Epithelial cell of prostate (primary cell): ENCODE data around the gene RNLS.
"Not testable (repeated sequence)": the region's sequence is repeated elsewhere in the genome, so short reads cannot be mapped to it uniquely, and the experiment has no call there.

Source experiments
- DNase-seq: peaks from one replicate; pipeline ENCODE4 v3.0.0-alpha.2; 2011; ENCODE audit warnings: low read depth, low spot score
- H3K27ac ChIP-seq: fragments of 450-650 bp; 2 replicates; pipeline ENCODE4 v1.5.1; 2017; ENCODE audit warnings: mild to moderate bottlenecking

Gene RNLS

DNA sequence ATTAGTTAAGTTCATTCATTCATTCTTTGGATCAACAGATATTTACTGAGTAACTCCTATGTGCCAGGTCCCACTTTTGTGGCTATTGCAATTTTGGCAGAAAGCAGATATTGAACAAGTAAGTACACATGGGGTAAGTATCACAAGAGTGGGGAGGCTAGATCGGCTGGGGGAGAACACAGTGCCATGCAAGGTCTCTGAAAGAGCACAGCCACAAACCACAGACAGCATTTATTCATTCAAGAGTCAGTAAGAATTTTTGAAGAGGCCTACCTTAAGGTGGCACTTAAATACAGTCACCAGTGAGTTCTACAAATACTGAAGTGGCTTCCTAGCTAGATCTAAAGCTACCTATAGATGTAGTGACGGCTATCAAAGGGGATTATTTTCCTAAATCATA, 304.2 kb downstream of the RNLS start:
- no peak for DNase-seq
- no peak overlapping the region for H3K27ac ChIP-seq

DNA sequence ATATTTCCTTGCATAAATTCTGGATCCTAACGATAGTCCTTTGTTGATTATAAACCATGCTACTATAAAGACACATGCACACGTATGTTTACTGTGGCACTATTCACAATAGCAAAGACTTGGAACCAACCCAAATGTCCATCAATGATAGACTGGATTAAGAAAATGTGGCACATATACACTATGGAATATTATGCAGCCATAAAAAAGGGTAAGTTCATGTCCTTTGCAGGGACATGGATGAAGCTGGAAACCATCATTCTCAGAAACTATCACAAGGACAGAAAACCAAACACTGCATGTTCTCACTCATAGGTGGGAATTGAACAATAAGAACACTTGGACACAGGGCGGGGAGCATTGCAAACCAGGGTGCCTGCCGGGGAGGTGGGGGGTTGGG, 306.2 kb downstream of the RNLS start:
- not testable (repeated sequence) for DNase-seq, H3K27ac ChIP-seq

DNA sequence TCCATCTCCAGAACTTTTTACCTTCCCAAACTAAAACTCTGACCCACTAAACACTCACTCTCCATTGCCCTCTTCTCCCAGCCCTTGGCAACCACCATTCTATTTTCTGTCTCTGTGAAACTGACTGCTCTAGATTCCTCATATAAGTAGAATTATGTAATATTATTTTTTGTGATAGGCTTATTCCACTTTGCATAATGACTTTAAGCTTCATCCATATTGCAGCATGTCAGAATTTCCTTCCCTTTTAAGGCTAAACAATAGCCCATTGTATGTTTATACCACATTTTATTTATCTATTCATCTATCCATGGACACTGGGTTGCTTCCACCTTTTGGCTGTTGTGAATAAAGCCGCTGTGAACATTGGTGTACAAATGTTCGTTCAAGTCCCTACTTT, 308.8 kb downstream of the RNLS start:
- no peak for DNase-seq
- H3K27ac ChIP-seq, result no peak overlapping the region

DNA sequence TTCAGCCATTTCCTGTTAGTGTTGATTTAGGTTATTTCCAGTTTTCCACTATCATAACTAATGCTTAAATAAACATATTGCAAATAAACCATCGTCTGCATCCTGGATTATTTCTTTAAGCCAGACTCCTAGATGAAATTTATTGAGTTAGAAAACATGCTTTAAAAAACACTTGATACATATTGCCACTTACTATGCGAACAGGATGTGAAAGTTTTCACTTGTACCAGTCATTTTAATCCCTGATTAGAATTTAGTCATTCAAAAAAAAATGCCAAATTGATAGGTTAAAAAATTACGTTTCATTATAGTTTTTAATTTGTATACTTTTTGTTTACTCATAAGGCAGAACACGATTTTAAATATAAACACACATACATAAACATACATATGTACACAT, 309.6 kb downstream of the RNLS start:
- no peak overlapping the region for H3K27ac ChIP-seq

DNA sequence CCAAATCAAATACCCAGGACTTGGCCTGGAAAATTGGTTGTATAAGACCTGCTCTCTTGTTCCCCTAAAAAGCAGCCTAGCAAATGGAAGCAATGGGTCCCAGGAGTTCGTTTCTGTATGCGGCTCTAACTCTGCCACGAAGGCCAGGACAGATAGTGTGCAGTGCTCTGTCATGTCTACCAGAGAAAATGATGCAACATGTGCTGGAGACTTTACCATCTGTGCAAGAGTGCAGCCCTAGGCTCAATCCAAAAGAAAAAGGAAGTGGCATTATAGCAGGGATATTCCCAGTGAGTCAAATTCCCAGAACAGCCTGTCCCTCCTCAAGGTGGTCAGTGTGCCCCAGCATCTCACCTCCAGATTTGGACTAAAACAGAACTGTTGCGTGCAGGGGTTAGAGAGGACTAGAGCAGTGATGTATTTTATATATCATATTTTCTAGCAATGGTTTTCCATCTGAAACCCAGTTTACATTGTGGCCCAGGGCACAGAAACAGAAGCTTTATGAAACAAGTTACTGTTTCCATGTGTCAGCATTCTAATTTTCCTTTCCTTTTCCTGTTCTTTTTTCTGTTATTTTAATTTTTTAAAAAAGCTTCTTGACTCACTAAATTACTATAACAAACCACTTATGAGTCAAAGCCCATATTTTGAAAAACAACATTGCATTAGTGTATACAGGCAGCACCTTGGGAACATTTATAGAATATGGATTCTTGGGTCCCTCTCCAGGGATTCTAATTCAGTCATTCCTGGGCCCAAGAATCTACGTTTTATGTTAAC, 311.2 kb downstream of the RNLS start:
- H3K27ac ChIP-seq, result peak overlapping the region; percentile 9
- DNase-seq, result no peak

More for the DNA sequence above, 309.6 kb downstream of the RNLS start:
- no peak for DNase-seq

DNA sequence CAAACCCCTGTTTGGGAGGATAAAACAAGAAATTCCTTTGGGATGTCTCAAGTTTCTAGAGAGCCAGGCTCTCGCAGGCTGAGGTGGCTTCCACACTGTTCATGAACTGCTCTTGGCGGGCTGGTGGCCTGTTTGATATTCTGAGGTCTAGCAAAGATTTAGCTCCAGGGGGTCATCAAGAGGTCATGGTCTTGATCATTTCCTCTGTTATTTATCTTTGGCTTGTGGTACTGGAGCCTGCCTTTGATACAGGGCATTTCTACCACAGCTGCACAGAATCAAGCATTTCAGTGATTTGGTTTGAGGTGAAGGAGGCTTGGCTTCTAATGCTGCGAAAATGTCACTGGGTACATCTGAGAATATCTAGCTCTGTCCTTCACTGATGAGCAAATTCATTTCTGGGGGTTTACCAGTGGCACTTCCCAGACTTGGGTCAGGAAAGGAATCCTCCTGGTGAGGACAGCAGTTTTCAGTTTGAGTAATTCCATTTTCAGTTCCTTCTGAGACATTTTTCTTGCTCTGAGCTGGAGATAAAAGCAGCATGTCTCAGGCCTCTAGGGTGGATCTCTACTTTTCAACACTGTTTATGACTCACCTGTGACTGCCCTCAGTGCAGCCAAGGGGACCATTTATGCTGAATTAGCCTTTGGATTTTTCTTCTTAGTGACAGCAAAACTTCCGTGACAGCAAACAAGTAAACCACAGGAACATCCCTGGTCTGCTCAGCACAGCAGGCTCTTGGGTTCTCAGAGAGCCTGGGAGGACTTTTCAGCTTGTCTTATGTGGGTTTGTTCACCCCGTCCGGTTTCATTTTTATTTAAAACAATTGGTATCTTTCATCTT, 312.0 kb downstream of the RNLS start:
- peak overlapping the region; percentile 9 for H3K27ac ChIP-seq
- no peak for DNase-seq

DNA sequence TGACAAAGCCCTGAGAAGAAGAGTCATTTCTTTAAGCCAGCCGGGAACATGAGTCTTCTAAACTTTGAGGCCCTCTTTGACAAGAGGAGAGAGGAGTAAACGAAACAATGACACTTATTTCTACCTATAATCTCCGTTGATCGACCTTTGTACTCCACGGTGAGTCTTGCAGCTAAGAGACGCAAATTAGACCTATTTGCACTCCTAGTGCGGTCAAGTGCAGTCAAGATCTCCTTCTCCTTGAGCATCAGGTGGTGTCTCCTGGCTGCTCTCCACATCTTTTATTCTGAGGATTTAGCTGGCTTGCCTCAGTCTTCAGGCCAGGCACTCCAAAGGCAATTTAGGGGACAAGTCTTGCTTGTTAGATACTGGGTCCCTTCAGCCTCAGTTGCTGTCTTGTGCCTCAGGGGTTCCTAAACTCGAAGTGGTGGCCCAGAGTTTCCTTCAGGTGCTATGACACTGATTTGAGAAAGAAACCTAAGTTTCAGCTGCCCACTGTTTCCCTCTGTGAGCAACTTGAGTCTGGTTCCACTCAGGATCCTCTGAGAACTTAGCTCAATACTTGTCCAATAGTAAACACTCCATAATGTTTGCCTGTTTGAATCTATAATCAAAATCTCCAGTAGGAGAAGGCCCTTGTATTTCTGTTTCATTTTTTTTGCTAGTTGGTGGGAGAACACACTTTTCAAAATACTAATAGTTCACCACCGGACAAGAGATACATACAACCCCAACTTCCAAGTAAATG, 312.9 kb downstream of the RNLS start:
- H3K27ac ChIP-seq, result no peak overlapping the region

DNA sequence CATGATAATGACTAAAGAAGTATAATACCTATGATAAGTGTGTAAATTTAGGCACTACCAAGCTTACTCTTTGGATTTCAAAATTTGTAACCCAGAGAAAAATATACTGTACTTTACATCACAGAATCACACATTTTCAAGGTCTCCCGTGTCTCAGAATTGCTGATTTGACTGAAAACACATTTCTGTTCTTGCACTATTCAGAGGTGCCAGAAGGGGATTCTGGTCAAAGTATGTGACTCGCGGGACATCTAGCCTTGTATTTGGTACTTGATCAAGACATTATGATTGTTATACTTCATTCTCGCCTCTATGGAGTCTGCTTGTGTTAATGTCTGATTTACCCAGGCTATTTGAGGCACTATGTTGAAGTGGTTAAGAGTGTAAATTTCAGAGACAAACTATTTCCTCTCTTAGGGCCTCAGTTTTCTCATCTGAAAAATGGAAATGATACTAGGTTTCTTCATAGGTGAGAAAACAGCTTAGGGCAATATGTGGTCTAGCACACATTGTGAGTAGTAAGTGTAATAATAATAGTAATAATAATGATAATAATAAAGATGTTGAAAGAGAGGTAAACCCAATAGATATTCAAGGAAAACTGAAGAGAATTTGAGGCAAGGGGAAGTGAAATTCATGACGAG, 320.4 kb downstream of the RNLS start:
- no peak overlapping the region for H3K27ac ChIP-seq
- no peak for DNase-seq

More for the DNA sequence above, 312.9 kb downstream of the RNLS start:
- DNase-seq, result no peak

DNA sequence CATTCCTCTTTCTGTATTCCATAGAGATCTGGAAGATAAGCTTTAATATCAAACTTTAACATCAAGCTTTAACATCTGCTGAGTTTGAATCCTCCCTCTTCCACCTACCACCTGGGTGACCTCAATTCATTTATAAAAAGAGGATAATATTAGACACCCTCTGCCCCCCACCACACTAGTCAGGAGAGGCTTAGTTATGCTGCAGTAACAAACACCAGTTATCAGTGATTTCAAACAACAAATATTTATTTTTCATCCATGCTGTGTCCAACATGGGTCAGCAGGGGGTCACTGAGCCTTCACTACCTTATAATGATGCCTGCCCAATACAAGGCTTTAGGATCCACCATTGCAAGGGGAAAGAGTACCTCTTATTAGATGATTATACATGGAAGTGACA, 322.0 kb downstream of the RNLS start:
- H3K27ac ChIP-seq, result no peak overlapping the region
- DNase-seq, result no peak

DNA sequence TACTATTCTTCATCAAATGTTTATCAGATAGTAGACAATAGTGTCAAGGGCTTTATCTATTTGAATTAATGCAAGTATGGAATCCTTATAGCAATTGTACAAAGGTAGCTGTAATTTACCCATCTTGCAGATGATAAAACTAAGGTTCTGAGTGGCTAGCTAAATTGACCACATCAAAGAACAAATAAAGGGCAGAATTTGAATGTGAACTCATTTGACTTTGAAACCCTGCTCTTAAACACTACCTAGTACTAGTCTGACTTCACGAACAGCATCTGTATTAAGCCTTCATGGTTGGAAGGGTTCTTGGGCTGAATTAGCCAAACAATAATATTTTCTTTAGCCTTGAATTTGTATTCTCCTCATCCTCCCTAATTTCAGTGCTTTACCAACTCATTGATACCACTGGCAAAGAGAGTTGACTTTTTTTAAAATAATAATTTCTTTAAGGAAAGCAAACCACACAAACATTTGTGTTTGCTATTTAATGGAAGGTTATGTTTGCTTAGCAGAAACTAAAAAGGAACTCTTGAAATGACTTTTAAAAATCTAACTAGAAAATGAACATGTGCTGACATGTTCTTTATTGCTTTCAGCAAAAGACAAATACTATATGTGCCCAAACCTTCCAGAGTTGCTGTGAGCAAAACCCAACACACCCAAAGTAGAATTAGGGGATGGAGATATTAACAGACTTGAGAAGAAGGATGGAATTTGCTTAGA, 322.6 kb downstream of the RNLS start:
- no peak overlapping the region for H3K27ac ChIP-seq
- no peak for DNase-seq

DNA sequence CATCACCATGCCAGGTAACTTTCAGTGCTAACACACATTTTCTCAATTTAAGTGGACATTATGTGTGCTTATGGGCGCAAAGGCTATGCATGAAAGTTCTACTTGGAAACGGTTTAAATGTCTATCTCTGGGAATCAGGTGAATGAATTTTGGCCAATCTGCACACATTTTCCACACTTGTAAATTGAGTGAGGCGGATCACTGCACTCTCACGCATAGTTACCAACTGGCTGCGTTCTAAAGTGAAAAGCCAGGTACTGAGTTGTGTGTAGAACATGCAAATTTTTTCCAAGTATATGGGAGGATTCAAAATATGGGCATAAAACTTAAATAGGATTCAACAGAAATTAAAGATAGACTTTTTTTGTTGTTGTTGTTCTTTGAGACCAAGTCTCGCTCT, 323.7 kb downstream of the RNLS start:
- DNase-seq, result no peak
- H3K27ac ChIP-seq, result no peak overlapping the region

DNA sequence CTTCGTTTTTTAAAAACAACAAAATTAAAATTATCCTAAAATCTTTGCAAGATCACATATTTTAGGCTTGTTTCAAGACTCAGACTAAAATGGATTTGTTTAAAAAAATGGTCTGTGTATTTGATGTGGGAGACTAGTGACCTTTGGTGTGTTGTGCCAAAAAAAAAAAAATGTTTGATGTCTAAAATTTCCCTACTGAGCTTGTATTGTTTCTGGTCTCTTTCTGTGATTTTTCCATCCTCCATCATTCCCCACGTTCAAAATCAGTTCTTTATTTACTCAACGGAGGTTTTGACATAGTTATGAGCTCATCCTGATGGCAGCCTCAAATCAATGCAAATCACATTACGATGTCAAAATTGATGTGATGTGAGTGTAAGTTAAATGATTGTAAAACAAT, 326.2 kb downstream of the RNLS start:
- DNase-seq, result no peak
- H3K27ac ChIP-seq, result no peak overlapping the region

DNA sequence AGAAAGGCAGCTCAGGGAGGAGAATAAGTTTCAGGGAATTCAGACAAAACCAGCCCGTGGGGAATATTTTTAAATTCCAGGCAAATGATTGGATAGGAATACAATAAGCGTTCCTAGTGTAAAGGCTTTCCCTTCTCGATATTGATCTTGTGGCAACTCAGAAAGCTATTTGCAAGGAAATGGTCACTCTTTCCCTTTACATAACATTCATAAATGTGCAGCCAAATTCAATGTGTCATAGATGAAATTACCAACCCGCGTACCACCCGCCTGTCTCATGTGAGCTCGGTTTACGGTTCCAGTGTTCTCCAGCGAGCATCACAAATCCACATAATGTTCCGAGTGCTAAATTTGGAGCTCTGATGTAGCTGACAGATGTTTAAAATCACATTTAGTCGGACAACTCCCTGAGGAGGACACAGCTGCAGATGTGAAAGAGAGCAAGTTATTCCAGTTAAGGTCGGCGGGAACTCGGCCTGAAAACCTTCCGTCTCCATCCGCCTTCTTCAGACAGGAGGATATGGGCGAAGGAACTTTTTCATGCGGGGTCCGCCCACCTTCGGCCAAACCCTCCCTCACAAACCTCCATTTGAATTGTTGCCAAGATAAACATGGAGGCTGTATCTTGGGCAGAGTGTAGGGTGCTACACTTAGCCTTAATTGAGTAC, 327.0 kb downstream of the RNLS start:
- DNase-seq, result no peak

DNA sequence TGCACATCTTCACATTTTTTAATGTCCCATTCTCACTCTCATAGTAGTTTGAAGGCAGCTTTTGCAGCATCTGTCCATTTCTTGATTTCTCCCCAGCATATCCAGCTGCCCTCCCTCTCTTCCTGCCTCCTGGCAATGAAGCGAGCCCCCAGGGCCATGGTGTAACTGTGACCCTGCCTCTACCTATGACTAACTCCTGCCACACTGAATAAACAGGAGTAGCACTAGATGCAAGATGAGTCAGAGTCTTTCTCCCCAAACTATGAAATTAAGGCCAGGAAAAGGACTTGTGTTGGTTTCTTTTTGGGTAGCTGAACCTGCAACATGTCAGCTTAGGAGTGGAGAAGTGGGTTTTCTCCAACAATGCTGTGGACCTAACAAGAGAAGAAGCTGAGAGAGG, 329.0 kb downstream of the RNLS start:
- DNase-seq, result peak; percentile 68
- H3K27ac ChIP-seq, result no peak overlapping the region

More for the DNA sequence above, 327.0 kb downstream of the RNLS start:
- H3K27ac ChIP-seq, result no peak overlapping the region

DNA sequence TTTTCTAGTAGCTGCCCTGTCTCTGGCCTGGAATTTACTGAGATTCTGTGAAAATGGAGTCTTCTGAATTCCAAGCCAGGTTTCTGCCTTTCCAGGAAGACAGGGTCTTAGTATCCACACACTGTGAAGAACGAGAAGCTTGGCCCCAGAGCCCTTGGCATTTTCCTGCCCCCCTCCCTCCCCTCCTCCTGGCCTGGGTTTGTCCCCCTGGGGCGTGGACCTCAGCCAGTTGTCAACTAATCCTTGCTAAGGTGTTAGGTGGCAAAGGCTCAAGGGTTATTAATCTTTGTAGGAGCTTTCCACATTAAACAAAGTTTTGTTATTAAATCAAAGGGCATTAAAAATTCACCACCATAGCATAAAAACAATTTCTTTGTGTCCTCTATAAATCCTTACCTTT, 329.5 kb downstream of the RNLS start:
- DNase-seq, result no peak

DNA sequence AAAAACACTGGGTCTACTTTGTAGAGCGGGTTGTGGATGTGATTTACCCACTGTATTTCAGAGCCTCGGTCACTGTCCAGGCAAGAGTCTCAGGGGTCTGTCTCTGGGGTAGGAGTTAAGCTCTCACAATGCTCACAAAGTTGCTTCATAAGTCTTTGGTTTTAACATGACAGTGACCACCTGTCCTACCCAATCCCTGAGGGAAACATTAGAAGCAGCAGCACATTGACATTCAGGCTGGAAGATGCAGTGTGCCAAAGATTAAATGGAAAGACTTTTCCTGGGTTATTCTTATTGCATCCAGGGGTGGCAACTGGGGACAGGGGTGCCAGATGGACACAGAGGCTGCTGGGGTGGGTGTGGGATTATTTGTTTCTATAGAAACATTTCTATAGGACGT, 330.0 kb downstream of the RNLS start:
- DNase-seq, result no peak

More for the DNA sequence above, 329.5 kb downstream of the RNLS start:
- H3K27ac ChIP-seq, result no peak overlapping the region

DNA sequence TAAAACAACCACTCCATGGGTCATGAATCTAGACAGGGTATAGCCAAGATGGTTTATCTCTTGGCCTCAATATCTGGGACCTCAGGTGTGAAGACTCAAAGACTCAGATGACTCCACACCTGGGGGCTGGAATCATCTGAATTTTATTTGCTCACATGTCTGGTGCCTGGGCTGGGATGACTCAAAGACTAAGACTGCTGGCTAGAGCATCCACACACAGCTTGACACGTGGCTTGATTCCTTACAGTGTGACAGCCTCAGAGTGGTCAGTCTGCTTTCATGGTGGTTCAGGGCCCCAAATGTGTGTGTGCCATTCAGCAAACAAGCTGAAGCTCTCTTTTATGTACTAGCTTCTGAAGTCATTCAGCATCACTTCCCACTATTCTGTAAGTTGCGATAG, 333.7 kb downstream of the RNLS start:
- DNase-seq, result peak; percentile 18
- H3K27ac ChIP-seq, result no peak overlapping the region

More for the DNA sequence above, 330.0 kb downstream of the RNLS start:
- no peak overlapping the region for H3K27ac ChIP-seq

DNA sequence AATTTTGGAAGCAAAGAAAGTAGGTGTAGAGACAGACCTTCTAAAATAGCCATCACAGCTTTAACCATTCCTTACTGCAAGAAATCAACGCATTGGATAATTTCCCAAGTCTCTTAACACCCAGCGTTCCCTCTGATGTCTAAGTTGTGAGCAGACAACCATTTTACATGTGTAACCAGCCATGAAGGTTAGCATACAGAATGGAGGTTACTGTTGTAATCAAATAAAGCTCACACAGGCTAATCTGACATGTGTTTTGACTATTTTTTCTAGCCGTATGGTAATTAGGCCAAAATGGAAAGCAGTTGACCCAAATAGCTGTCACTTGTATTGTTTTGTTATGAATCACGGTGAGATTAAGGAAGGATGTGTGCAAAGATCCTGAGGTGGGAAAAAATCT, 336.4 kb downstream of the RNLS start:
- H3K27ac ChIP-seq, result no peak overlapping the region
- DNase-seq, result no peak

DNA sequence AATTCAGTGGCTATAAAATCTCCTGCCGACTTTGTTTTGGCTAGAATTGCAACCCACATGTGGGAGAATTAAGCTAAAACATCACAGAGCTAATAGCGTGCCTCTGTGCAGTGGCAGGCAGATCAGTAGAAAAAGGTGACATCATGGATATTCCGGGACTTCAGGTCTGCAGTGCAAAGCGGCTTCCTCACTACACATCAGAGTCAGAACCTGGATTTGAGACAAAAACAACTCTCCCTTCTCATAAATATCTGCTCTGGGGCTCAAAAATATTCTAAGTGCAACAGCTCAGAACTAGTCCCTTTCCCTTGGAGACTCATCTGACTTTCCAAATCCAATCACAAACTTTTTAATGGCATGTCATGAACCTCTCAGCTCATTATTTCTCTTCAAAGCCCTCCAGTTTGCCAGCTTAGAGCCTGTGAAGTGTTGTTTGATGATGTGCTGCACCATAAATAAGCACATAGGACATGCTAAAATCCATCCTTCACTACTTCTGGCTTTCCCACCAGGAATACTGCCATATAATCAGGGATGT, 337.1 kb downstream of the RNLS start:
- DNase-seq, result no peak

More for the DNA sequence above, 337.1 kb downstream of the RNLS start:
- H3K27ac ChIP-seq, result no peak overlapping the region
